Fibroblast of pulmonary artery (primary cell): ENCODE results near the gene NTNG1.

Source experiments
- DNase-seq: peaks from one replicate; pipeline ENCODE4 v3.0.0-alpha.2; 2010; ENCODE audit warnings: low read depth
- H3K4me3 ChIP-seq: replicated peaks from 2 replicates; pipeline ENCODE4 v1.5.1; 2011; ENCODE audit warnings: low read depth, mild to moderate bottlenecking, control low read depth, low read length, moderate library complexity
- TF ChIP-seq, protein P1 (sequence below): IDR thresholded peaks from 2 replicates; pipeline ENCODE4 v1.5.1; 2011; ENCODE audit warnings: mild to moderate bottlenecking, control low read depth, low read length, inconsistent platforms; ENCODE audit errors: missing control alignments

The NTNG1 gene

DNA sequence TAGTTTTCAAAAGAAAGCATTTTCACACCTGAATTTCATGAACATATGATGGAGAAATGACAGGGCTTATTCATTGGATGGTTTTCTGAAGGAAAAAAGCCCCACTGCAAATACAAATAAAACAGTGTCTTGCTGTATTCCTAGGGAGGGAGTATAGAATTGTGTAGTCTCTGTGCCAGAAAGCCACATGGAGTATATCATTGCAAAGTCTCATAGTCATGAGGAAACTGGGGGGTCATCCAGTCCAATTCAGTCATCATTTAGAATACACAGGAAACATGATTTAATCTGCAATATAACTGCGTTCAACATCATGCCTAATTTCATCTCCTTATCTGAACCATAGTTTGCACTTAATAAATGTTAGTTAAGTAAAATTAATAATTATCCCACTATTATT is 222.3 kb downstream of the NTNG1 start:
- no peak for DNase-seq
- no peak overlapping the region for H3K4me3 ChIP-seq
- TF ChIP-seq, protein P1, sequence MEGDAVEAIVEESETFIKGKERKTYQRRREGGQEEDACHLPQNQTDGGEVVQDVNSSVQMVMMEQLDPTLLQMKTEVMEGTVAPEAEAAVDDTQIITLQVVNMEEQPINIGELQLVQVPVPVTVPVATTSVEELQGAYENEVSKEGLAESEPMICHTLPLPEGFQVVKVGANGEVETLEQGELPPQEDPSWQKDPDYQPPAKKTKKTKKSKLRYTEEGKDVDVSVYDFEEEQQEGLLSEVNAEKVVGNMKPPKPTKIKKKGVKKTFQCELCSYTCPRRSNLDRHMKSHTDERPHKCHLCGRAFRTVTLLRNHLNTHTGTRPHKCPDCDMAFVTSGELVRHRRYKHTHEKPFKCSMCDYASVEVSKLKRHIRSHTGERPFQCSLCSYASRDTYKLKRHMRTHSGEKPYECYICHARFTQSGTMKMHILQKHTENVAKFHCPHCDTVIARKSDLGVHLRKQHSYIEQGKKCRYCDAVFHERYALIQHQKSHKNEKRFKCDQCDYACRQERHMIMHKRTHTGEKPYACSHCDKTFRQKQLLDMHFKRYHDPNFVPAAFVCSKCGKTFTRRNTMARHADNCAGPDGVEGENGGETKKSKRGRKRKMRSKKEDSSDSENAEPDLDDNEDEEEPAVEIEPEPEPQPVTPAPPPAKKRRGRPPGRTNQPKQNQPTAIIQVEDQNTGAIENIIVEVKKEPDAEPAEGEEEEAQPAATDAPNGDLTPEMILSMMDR: no peak

DNA sequence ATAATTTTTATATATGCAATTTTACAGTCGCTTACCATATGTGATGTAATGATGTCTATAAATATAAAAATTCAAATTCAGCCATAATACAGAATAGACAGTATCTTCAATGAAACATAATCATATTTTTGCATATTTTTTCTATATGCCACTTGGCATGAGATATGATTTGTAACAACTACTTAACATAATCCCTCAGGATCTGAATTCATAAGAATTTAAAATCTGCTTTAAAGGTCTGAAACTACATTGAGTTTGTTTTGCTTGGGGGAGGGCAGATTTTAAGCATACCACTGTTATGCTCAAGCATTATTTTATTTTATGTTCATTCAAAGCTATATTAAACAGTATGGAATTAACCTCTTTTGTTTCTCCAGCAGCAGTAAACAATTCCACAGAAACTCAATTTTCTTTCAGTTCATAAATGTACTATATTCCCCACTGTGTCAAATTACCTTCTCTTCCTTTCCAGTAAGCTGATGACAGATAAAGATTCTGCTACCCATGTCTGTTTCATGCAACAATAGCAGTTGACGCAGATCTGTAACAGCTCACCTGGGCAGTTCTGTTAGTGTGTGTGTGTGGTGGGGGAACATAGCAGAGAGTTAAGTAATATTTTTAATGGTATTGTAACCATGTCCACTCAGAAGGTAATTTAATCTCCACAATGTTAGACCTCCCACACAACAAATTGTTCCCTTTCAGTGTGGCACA is 224.8 kb downstream of the NTNG1 start:
- DNase-seq: no peak
- TF ChIP-seq, protein P1: no peak
- no peak overlapping the region for H3K4me3 ChIP-seq

DNA sequence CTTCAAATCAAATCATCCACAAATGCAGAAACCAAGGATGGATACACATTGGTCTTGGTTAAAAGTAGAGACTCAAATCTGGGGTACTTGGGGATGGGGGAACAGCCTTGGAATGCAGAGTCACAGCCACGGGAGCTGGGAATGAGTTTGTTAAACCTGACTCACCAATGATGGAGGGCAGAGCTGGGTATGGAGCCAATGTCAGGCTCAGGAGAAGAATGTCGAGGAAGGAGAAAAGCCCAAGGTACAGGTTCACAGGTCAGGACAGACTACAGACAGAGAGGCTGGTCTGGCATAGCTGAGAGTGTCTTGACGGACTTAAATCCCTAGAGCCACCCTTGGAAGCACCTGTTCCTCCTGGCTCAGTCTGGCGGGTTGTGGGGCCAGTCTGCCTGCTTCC is 237.6 kb downstream of the NTNG1 start:
- H3K4me3 ChIP-seq: no peak overlapping the region
- TF ChIP-seq, protein P1: no peak
- no peak for DNase-seq

DNA sequence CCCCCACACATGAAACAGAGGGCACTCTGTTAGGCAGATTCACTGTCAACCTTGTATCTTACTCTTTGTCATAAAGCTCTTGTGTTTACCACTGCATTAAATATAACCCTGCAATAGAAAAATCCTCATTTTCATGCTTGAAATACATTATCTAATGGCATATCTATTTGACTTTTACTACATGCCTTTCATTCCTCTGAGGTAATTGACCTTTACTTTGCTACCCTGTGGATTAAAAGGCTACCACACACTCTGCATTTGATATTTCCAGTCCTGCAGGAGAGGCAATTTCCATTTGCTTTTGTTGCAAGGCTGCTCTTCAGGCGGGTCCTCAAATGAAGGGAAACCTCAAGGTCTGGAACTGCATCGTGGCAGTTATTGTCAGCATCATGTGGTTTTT is 238.0 kb downstream of the NTNG1 start:
- no peak for DNase-seq
- TF ChIP-seq, protein P1: no peak
- no peak overlapping the region for H3K4me3 ChIP-seq

DNA sequence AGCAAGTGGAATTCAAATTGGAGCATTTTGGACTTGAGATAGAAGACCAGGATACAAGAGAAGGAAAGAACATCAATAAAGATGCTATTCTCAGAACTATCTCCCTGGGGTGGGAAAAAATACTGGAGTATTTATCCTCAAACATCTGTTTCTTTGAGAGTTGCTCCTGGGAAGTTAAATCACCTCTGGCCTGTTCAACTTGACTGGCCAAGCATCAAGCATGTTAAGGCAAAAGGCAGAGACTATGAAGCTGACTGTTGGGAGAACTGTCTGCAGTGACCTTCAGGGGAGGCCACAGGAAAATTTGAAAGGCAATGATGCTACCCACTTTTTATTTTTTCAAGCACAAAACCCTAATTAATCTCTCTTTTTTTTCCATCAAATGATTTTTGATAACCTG is 239.0 kb downstream of the NTNG1 start:
- no peak overlapping the region for H3K4me3 ChIP-seq
- no peak for DNase-seq
- TF ChIP-seq, protein P1: no peak

DNA sequence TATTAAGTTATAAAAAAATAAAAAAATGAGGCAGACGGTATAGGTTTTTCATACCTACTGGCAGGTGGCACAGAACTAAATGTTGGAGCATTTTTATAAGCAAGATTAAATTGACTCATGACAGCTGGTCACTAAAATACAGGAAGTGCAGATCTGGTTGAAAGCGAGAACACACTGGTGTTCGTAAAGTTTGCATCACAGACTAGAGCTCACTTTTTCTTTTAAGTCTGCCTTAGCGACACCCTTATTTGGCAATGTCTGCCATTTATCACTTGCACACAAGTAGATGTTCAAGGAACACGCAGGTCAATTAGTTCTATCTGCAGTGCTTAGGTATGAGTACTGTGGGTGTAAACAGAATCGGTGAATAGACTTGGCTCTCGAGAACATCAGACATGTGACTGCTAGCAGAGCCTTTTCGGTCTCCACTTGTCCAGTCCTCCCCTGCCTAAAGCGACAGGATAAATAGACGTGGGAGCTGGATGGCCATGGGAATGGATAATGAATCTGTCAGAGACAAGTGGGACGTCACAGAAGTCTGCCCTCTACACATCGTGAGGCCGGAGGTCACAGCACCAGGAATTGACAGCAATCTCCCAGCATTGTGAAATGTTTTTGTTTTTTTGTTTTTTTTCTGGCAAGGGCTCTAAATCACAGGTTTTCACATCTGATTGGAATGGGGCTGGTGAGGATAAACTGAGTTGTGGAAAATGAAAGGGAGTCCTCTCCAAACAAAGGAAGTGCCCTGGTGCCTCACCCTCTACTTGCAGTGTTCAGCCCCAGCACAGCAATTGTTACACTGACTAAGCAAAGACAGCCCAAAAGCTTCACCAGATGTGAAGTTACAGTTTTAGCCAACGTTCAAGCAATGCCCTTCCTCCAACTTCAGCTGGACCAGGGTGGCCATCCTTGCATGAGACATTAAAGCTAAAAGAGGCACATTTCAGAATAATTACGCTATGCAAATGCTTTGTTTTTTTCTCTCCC is 248.9 kb downstream of the NTNG1 start:
- TF ChIP-seq, protein P1: no peak
- H3K4me3 ChIP-seq: no peak overlapping the region
- DNase-seq: no peak
